Measurements from ENCODE around the gene DIO1.
A peak's percentile ranks its signal among the peaks of the same experiment; 100 is the strongest.

DIO1 gene

GRCh38 chr1:53895421-53895820, 1.4 kb downstream of the DIO1 start:
- no peak for DNase-seq

GRCh38 chr1:53896635-53897229, 2.7 kb downstream of the DIO1 start:
- DNase-seq = no peak

- DNase-seq = peak; percentile 91
Observed at GRCh38 chr1:53899206-53899628, 5.2 kb downstream of the DIO1 start.

- no peak for DNase-seq
Observed at GRCh38 chr1:53899708-53900107, 5.7 kb downstream of the DIO1 start.

GRCh38 chr1:53902235-53903138, 8.5 kb downstream of the DIO1 start:
- DNase-seq = no peak

- peak; percentile 96 for DNase-seq
Observed at GRCh38 chr1:53905509-53905908, 11.5 kb downstream of the DIO1 start.

GRCh38 chr1:53906121-53906520, 12.1 kb downstream of the DIO1 start:
- DNase-seq = no peak

GRCh38 chr1:53909946-53910345, 16.0 kb downstream of the DIO1 start:
- no peak for DNase-seq

- no peak for DNase-seq
Observed at GRCh38 chr1:53911442-53911841, 17.5 kb downstream of the DIO1 start.

- no peak for DNase-seq
Observed at GRCh38 chr1:53913352-53914033, 19.5 kb downstream of the DIO1 start.

- DNase-seq = no peak
Observed at GRCh38 chr1:53918343-53918742, 24.4 kb downstream of the DIO1 start.

- no peak for DNase-seq
Observed at GRCh38 chr1:53919675-53920066, 25.7 kb downstream of the DIO1 start.

GRCh38 chr1:53927376-53927881, 33.4 kb downstream of the DIO1 start:
- no peak for DNase-seq

GRCh38 chr1:53929246-53929960, 35.4 kb downstream of the DIO1 start:
- DNase-seq = no peak

GRCh38 chr1:53930932-53931331, 36.9 kb downstream of the DIO1 start:
- no peak for DNase-seq

- DNase-seq = no peak
Observed at GRCh38 chr1:53931523-53931922, 37.5 kb downstream of the DIO1 start.

- no peak for DNase-seq
Observed at GRCh38 chr1:53934170-53934765, 40.3 kb downstream of the DIO1 start.

GRCh38 chr1:53936430-53936829, 42.4 kb downstream of the DIO1 start:
- no peak for DNase-seq

- DNase-seq = no peak
Observed at GRCh38 chr1:53938136-53938830, 44.3 kb downstream of the DIO1 start.

- DNase-seq = no peak
Observed at GRCh38 chr1:53942127-53942957, 48.4 kb downstream of the DIO1 start.

GRCh38 chr1:53943090-53943489, 49.1 kb downstream of the DIO1 start:
- no peak for DNase-seq
